ENCODE data around the gene DOCK2. TPM values are rescaled to one million over a fixed set of nuclear protein-coding genes. Genes with fewer than 3 reads are reported as not detected.

DOCK2 gene
- total and polyA plus RNA-seq, 9 of the 15 experiments (the other 6 are each of a cell fraction or from before 2014, with no cell fraction given), result 4.5 to 42.6 (median 20.5) TPM

- TF ChIP-seq, protein P1, sequence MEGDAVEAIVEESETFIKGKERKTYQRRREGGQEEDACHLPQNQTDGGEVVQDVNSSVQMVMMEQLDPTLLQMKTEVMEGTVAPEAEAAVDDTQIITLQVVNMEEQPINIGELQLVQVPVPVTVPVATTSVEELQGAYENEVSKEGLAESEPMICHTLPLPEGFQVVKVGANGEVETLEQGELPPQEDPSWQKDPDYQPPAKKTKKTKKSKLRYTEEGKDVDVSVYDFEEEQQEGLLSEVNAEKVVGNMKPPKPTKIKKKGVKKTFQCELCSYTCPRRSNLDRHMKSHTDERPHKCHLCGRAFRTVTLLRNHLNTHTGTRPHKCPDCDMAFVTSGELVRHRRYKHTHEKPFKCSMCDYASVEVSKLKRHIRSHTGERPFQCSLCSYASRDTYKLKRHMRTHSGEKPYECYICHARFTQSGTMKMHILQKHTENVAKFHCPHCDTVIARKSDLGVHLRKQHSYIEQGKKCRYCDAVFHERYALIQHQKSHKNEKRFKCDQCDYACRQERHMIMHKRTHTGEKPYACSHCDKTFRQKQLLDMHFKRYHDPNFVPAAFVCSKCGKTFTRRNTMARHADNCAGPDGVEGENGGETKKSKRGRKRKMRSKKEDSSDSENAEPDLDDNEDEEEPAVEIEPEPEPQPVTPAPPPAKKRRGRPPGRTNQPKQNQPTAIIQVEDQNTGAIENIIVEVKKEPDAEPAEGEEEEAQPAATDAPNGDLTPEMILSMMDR (IDR thresholded peaks at IDR 0.05 in 2 of 3, conservative IDR thresholded peaks at IDR 0.05 in 1 of 3; ENCODE audit: insufficient read depth in 2 of 3, low read depth in 1 of 3, low read length in 3 of 3), result no peak
- TF ChIP-seq, protein P2, sequence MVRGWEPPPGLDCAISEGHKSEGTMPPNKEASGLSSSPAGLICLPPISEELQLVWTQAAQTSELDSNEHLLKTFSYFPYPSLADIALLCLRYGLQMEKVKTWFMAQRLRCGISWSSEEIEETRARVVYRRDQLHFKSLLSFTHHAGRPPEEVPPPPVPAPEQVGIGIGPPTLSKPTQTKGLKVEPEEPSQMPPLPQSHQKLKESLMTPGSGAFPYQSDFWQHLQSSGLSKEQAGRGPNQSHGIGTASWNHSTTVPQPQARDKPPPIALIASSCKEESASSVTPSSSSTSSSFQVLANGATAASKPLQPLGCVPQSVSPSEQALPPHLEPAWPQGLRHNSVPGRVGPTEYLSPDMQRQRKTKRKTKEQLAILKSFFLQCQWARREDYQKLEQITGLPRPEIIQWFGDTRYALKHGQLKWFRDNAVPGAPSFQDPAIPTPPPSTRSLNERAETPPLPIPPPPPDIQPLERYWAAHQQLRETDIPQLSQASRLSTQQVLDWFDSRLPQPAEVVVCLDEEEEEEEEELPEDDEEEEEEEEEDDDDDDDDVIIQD (CRISPR knock-in tag; IDR thresholded peaks at IDR 0.05), result no peak
- TF ChIP-seq ZBTB33 (CRISPR knock-in tag; IDR thresholded peaks at IDR 0.05) (no peak), HNRNPH1 (optimal IDR thresholded peaks at IDR 0.05; ENCODE audit: low read depth, low read length) (no peak), BRCA1 (IDR thresholded peaks at IDR 0.05) (no peak), BRCA1 (CRISPR knock-in tag; IDR thresholded peaks at IDR 0.05) (no peak), HMG20B (CRISPR knock-in tag; IDR thresholded peaks at IDR 0.05) (no peak), SMARCA4 (IDR thresholded peaks at IDR 0.05) (peak; percentile 90), CEBPG (CRISPR knock-in tag; IDR thresholded peaks at IDR 0.05) (no peak), CEBPG (tag; conservative IDR thresholded peaks at IDR 0.05 in 1 of 2, IDR thresholded peaks at IDR 0.05 in 1 of 2) (no peak), RHOXF2B (CRISPR knock-in tag; conservative IDR thresholded peaks at IDR 0.05) (no peak), SMC3 (conservative IDR thresholded peaks at IDR 0.05; ENCODE audit: insufficient read depth, low read depth, low read length) (no peak), ZNF282 (CRISPR knock-in tag; IDR thresholded peaks at IDR 0.05) (no peak), ZNF324 (CRISPR knock-in tag; IDR thresholded peaks at IDR 0.05) (no peak), GATA2 (CRISPR knock-in tag; IDR thresholded peaks at IDR 0.05) (peak; percentile 69)
- TF ChIP-seq, protein P3, sequence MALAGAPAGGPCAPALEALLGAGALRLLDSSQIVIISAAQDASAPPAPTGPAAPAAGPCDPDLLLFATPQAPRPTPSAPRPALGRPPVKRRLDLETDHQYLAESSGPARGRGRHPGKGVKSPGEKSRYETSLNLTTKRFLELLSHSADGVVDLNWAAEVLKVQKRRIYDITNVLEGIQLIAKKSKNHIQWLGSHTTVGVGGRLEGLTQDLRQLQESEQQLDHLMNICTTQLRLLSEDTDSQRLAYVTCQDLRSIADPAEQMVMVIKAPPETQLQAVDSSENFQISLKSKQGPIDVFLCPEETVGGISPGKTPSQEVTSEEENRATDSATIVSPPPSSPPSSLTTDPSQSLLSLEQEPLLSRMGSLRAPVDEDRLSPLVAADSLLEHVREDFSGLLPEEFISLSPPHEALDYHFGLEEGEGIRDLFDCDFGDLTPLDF (CRISPR knock-in tag; IDR thresholded peaks at IDR 0.05), result no peak
- TF ChIP-seq, protein P4, sequence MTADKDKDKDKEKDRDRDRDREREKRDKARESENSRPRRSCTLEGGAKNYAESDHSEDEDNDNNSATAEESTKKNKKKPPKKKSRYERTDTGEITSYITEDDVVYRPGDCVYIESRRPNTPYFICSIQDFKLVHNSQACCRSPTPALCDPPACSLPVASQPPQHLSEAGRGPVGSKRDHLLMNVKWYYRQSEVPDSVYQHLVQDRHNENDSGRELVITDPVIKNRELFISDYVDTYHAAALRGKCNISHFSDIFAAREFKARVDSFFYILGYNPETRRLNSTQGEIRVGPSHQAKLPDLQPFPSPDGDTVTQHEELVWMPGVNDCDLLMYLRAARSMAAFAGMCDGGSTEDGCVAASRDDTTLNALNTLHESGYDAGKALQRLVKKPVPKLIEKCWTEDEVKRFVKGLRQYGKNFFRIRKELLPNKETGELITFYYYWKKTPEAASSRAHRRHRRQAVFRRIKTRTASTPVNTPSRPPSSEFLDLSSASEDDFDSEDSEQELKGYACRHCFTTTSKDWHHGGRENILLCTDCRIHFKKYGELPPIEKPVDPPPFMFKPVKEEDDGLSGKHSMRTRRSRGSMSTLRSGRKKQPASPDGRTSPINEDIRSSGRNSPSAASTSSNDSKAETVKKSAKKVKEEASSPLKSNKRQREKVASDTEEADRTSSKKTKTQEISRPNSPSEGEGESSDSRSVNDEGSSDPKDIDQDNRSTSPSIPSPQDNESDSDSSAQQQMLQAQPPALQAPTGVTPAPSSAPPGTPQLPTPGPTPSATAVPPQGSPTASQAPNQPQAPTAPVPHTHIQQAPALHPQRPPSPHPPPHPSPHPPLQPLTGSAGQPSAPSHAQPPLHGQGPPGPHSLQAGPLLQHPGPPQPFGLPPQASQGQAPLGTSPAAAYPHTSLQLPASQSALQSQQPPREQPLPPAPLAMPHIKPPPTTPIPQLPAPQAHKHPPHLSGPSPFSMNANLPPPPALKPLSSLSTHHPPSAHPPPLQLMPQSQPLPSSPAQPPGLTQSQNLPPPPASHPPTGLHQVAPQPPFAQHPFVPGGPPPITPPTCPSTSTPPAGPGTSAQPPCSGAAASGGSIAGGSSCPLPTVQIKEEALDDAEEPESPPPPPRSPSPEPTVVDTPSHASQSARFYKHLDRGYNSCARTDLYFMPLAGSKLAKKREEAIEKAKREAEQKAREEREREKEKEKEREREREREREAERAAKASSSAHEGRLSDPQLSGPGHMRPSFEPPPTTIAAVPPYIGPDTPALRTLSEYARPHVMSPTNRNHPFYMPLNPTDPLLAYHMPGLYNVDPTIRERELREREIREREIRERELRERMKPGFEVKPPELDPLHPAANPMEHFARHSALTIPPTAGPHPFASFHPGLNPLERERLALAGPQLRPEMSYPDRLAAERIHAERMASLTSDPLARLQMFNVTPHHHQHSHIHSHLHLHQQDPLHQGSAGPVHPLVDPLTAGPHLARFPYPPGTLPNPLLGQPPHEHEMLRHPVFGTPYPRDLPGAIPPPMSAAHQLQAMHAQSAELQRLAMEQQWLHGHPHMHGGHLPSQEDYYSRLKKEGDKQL (CRISPR knock-in tag; IDR thresholded peaks at IDR 0.05; ENCODE audit: borderline replicate concordance), result no peak
These were observed 109.1 kb downstream of the DOCK2 start (continued) for GRCh38 chr5:169746147-169746694.

Data from K562 (cell line).